Measurements from ENCODE around the gene SKI.

The SKI gene

DNA sequence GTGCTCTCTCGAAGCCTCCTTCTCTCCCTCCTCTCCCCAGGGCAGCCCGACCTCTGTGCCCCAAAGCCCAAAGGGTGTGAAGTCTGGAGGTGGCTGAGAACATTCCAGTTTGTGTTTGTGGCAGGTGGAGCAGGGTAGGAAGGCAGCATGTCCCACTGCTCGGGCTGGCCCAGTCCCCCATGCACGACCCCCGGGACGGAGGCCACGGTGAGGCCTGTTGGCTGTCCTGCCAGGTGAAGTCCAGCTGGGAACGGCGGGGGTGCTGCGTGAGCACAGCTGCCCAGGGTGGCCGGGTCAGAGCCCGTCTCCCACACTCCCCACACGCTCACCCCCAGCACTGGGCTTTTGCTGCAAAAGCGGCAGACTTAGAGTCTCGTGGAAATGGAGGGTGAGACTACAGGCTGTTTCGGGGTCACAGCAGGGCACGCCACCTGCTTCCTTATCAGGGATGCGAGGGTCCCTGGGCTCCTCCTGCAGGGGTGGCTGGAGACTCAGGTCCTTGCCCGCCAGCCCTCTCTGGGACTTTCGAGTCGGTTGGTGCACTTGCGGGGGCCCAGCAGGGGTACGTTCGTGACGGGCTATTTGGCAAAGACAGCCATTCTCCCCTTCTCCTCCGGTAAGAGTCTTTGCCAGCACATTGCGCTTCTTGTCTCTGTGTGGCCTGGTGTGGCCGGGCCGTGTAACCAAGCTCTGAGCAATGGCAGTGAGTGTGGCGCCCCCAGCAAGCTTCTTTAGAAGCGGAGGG is 123.0 kb downstream of the SKI start:
- no peak overlapping the region for H3K4me3 ChIP-seq (ENCODE audit: low read depth, low read length)
- no peaks in the 10 kb centered on the region for H3K9me3 ChIP-seq (ENCODE audit: control insufficient read depth, insufficient read depth, low read depth, low read length)
- H3K9ac ChIP-seq (ENCODE audit: low read length), result no peak overlapping the region
- no peaks in the 10 kb centered on the region for H3K27me3 ChIP-seq (ENCODE audit: control insufficient read depth, insufficient read depth, low read length)
- H3K36me3 ChIP-seq (ENCODE audit: control insufficient read depth, insufficient read depth, low read length), result no peaks in the 10 kb centered on the region
- H3K27ac ChIP-seq (ENCODE audit: low read depth, low read length), result no peak overlapping the region
- no peaks in the 10 kb centered on the region for H3K4me1 ChIP-seq (ENCODE audit: control insufficient read depth, insufficient read depth, low read length)

DNA sequence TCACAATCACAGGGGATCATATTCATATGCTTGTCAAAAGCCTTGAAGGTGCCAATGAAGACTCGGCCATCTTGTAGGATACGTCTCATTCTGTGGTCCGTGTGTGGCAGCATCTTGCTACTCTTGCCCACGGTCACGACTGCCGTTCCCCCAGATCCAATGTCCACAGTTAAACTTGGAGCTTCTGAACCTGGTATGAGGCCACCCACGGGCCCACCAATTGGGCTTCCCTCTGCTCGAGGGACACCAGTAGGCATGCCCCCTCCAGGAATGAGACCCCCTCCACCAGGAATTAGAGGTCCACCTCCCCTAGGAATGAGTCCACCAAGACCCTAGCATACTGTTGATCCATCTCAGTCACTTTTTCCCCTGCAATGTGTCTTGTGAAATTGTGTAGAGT is 123.6 kb downstream of the SKI start:
- no peak overlapping the region for H3K27ac ChIP-seq (ENCODE audit: low read depth, low read length)

DNA sequence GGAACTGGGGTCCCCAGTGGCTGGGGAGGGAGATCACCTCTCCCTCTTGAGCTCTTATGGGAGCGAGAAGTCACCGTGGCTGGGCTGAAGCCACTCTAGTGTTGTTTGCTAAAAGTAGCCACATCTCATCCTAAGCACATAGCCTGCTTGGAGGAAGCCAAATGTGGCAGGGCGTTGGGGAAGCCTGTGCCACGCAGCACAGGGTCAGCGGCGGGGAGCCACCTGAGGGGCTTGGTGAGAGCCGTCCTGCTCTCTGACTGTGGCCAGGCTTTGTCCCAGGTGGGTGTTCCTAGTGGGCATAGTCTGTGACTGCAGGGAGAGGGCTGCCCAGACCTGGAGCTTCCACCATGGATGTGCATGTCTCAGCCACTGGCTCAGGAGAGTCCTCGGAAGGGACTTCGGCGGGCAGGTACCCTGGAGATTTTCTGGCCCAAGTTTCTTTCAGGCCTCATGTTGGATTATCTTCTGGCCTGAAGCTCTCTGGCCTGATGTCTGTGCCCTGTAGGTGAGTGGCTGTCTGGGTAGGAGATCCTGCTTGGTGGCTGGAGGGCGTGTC is 124.3 kb downstream of the SKI start:
- no peak overlapping the region for H3K27ac ChIP-seq (ENCODE audit: low read depth, low read length)
- H3K9me3 ChIP-seq (ENCODE audit: control insufficient read depth, insufficient read depth, low read depth, low read length), result no peaks in the 10 kb centered on the region
- H3K27me3 ChIP-seq (ENCODE audit: control insufficient read depth, insufficient read depth, low read length), result no peaks in the 10 kb centered on the region
- H3K9ac ChIP-seq (ENCODE audit: low read length), result no peak overlapping the region
- H3K36me3 ChIP-seq (ENCODE audit: control insufficient read depth, insufficient read depth, low read length), result no peaks in the 10 kb centered on the region
- no peak overlapping the region for H3K4me3 ChIP-seq (ENCODE audit: low read depth, low read length)
- H3K4me1 ChIP-seq (ENCODE audit: control insufficient read depth, insufficient read depth, low read length), result no peaks in the 10 kb centered on the region

More for the DNA sequence above, 123.6 kb downstream of the SKI start:
- Histone ChIP-seq H3K9ac (ENCODE audit: low read length) (no peak overlapping the region), H3K27me3 (ENCODE audit: control insufficient read depth, insufficient read depth, low read length) (no peaks in the 10 kb centered on the region), H3K9me3 (ENCODE audit: control insufficient read depth, insufficient read depth, low read depth, low read length) (no peaks in the 10 kb centered on the region), H3K36me3 (ENCODE audit: control insufficient read depth, insufficient read depth, low read length) (no peaks in the 10 kb centered on the region), H3K4me3 (ENCODE audit: low read depth, low read length) (no peak overlapping the region), H3K4me1 (ENCODE audit: control insufficient read depth, insufficient read depth, low read length) (no peaks in the 10 kb centered on the region)

DNA sequence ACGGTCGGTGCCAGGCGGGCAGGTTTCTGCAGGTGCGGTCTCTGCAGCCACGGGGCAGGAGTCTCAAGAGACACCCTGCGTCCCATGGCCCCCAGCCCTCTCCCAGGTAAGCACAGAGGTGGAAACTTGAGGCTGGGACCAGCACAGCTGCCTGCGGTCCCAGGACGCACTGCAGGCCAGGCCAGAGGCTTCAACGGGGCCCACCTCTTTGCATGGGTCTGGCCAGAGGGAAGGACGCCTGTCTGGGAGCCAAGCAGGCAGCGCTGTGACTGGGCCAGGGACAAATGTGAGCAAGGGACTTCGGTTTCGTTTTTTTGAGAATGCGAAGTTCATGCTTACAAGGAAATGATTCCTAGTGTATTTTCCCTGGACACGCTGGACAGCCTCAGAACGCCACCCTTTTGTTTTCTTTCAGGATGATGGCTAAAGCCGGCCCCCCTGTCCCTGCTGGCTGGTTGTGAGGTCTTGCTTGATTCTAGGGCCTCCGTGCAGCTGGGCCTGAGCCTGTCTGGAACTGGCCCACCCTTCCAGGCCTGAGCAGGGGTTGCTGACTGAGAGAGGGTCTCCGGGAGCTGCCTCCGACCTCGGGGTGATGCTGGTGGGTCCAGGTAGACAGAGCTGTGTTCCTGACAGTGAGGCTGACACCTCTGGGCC is 124.9 kb downstream of the SKI start:
- no peak overlapping the region for H3K27ac ChIP-seq (ENCODE audit: low read depth, low read length)
- H3K9ac ChIP-seq (ENCODE audit: low read length), result no peak overlapping the region
- H3K9me3 ChIP-seq (ENCODE audit: control insufficient read depth, insufficient read depth, low read depth, low read length), result no peaks in the 10 kb centered on the region
- no peaks in the 10 kb centered on the region for H3K36me3 ChIP-seq (ENCODE audit: control insufficient read depth, insufficient read depth, low read length)
- H3K4me1 ChIP-seq (ENCODE audit: control insufficient read depth, insufficient read depth, low read length), result no peaks in the 10 kb centered on the region
- H3K4me3 ChIP-seq (ENCODE audit: low read depth, low read length), result no peak overlapping the region
- no peaks in the 10 kb centered on the region for H3K27me3 ChIP-seq (ENCODE audit: control insufficient read depth, insufficient read depth, low read length)

DNA sequence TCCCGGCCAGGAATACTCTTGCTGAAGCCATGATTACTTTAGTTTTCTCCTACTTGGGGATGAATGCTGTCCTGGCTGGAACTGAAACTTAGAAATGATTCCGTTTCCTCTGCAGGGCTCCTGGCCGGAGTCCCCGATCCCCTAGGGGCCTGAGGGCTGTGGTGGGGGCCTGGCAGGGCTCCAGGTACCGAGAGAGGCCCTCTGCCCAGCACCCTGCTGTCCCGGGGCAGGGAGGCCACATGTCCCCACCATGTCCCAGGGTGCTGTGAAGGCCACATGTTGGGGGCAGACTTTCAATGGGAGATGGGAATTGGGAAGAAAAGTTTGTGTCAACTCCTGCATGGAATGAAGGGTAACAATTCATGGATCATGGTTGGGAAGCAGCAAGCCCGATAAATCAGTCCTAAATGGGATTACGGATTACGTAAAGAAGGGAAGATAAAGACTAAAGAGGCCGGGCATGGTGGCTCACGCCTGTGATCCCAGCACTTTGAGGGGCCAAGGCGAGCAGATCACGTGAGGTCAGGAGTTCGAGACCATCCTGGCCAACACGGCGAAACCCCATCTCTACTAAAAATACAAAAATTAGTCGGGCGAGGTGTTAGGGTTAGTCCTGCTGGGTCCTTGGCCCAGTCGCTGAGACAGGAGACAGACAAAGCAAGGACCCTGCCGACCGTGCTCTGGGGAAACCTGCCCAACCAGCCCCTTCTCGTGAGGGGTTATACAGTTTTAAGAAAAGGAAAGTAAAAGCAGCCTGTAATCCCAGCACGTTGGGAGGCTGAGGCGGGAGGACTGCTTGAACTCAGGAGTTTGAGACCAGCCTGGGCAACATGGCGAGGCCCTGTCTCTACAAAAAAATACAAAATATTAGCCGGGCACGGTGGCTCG is 125.7 kb downstream of the SKI start:
- no peak overlapping the region for H3K9ac ChIP-seq (ENCODE audit: low read length)
- no peaks in the 10 kb centered on the region for H3K27me3 ChIP-seq (ENCODE audit: control insufficient read depth, insufficient read depth, low read length)
- H3K4me1 ChIP-seq (ENCODE audit: control insufficient read depth, insufficient read depth, low read length), result no peaks in the 10 kb centered on the region
- H3K4me3 ChIP-seq (ENCODE audit: low read depth, low read length), result no peak overlapping the region
- no peak overlapping the region for H3K27ac ChIP-seq (ENCODE audit: low read depth, low read length)
- H3K36me3 ChIP-seq (ENCODE audit: control insufficient read depth, insufficient read depth, low read length), result no peaks in the 10 kb centered on the region
- H3K9me3 ChIP-seq (ENCODE audit: control insufficient read depth, insufficient read depth, low read depth, low read length), result no peaks in the 10 kb centered on the region

DNA sequence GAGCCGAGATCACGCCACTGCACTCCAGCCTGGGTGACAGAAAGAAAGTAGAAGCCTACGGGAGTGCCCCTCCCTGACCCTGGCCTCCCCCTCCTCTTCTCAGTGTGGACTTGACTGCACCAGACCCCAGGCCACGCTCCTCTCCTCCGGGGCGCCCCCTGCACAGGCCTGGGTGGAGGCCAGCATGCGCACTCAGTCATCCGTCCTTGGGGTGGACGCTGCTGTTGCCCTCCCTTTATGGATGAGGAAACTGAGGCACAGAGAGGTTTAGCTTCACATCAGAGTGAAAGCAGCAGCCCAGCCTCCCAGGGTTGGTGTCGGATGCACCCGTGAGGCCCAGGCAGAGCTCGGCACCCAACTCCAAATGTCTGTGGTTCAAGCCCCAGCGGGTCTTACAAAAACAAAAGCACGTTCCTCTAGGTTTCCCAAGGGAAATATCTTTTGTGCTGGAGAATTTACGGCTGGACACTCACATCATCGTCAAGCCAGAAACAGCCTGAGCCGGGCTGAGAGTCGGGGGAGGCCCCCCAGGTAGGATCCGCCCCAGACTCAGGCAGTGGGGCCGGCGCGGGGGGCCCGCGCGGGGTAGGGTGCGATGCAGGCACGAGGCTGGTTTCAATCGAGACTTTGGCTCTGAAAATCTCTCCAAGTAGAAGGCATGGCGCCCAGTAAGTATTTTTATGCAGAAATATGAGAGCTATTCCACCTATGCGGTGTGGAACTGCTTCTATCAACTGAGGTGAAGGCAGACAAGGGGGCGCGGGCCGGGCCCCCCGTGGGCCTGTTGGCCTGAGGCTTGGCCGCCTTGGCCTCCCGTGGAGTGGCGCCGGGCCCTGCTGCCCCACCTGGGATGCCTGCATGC is 126.6 kb downstream of the SKI start:
- no peak overlapping the region for H3K9ac ChIP-seq (ENCODE audit: low read length)
- H3K4me3 ChIP-seq (ENCODE audit: low read depth, low read length), result no peak overlapping the region
- no peak overlapping the region for H3K27ac ChIP-seq (ENCODE audit: low read depth, low read length)
- no peaks in the 10 kb centered on the region for H3K36me3 ChIP-seq (ENCODE audit: control insufficient read depth, insufficient read depth, low read length)
- no peaks in the 10 kb centered on the region for H3K9me3 ChIP-seq (ENCODE audit: control insufficient read depth, insufficient read depth, low read depth, low read length)
- no peaks in the 10 kb centered on the region for H3K4me1 ChIP-seq (ENCODE audit: control insufficient read depth, insufficient read depth, low read length)
- H3K27me3 ChIP-seq (ENCODE audit: control insufficient read depth, insufficient read depth, low read length), result no peaks in the 10 kb centered on the region

DNA sequence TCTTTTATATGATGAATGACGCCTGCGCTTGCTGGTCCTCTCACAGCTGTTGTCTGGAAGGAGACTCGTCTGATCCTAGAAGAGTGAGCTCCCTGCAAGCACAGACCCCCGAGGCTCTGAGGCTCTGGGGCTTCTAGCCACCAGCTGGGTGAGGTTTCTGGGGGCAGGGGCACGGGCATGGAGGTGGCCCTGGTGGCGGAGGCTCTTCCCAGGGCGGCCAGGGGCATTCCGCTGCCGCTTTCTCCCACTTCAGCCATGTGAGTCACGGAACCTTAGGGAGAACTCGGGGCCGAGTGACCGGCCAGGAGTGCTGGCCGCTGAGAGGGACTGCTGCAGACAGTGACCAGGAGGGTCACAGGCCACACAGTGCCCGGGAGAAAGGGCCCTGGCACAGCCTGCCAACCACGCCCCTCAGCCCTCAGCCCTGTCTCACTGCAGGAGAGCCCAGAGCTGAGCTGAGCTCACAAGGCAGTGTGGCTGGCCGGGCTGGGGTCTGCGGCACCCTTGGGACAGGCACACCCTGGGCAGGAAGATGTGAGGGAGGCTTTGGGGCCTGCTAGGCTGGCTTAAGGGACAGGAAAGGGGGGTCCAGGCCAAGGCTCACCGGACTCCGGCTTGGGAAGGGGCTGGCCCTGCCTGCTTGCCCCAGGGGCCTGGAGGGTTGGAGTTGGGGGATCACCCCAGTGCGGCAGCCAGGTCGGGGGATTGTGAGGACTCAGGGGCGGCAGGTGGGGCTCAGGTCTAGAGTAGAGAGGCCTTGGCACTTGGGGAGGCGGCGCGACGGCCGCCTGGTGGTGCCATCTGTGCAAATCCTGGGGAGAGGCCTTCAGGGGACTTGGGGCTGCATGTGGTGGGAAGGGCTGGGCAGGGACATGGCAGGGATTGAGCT is 127.5 kb downstream of the SKI start:
- H3K9me3 ChIP-seq (ENCODE audit: control insufficient read depth, insufficient read depth, low read depth, low read length), result no peaks in the 10 kb centered on the region
- no peaks in the 10 kb centered on the region for H3K27me3 ChIP-seq (ENCODE audit: control insufficient read depth, insufficient read depth, low read length)
- no peak overlapping the region; the same call in 1 of the 2 replicates for H3K27ac ChIP-seq (ENCODE audit: low read depth, low read length)
- no peak overlapping the region for H3K9ac ChIP-seq (ENCODE audit: low read length)
- H3K4me1 ChIP-seq (ENCODE audit: control insufficient read depth, insufficient read depth, low read length), result no peaks in the 10 kb centered on the region
- H3K36me3 ChIP-seq (ENCODE audit: control insufficient read depth, insufficient read depth, low read length), result no peaks in the 10 kb centered on the region
- H3K4me3 ChIP-seq (ENCODE audit: low read depth, low read length), result no peak overlapping the region

DNA sequence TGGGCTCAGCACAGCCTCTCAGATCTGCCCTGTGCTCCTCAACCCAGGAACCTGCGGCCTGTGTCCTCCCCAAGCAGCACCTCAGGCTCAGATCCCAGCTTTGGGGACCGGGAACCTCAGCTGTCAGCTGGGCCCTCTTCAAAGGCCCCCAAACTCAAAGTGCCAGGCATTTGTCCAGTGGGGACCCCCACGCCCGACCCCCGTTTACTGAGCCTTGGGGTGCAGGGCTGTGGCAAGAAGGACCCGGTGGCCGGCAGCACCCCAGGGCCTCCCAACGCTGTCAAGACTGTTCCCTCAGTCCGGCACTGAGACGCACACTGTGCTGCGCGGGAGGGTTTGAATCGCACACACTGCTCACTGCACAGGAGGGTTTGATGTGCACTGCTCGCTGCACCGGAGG is 128.3 kb downstream of the SKI start:
- no peaks in the 10 kb centered on the region for H3K4me1 ChIP-seq (ENCODE audit: control insufficient read depth, insufficient read depth, low read length)
- H3K27ac ChIP-seq (ENCODE audit: low read depth, low read length), result no peak overlapping the region
- no peak overlapping the region for H3K9ac ChIP-seq (ENCODE audit: low read length)
- no peaks in the 10 kb centered on the region for H3K9me3 ChIP-seq (ENCODE audit: control insufficient read depth, insufficient read depth, low read depth, low read length)
- H3K4me3 ChIP-seq (ENCODE audit: low read depth, low read length), result no peak overlapping the region
- no peaks in the 10 kb centered on the region for H3K27me3 ChIP-seq (ENCODE audit: control insufficient read depth, insufficient read depth, low read length)
- no peaks in the 10 kb centered on the region for H3K36me3 ChIP-seq (ENCODE audit: control insufficient read depth, insufficient read depth, low read length)

DNA sequence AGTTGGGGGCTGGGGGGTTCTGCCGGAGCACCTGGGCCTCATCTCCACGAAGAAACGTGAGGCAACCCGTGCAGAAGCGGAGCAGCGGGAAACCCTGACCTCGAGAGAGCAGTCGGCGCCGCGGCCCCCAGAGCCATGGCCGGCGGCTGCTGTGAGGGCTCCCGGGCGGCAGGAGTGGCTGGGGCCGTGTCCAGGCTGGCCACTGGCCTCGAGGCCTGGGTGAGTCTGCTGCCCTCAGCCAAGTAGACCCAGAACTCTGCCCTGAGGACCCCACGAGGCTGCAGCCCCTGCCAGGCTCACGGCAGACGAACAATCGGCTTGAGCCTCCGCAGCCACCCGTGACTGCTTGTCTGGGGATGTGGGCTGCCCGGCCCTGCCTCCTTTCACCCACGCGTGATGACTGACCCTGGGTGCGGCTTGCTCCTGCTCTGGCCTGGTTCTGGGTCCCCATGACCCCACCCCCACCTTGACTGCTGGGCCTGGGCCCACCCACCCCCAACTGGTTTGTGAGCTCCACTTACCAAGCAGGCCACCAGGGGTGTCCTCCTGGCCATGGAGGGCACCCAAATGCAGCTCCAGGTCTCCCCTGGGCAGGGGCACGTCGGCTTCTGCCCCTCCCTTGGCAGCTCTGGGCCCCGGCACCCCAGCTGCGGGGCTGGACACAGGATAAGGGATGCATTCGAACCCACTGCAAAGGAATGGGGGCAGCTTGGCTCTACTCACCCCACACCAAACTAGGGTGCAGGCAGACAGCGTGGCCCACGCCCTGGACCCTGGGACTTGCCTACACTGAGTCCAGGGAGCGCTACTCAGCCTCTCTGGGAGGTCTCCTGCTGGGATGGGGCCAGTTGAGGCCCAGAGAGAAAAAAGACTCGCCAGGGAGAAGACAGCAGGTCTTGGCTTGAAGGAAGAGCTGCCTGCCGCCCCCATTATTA is 129.1 kb downstream of the SKI start:
- Histone ChIP-seq H3K27me3 (ENCODE audit: control insufficient read depth, insufficient read depth, low read length) (no peaks in the 10 kb centered on the region), H3K4me1 (ENCODE audit: control insufficient read depth, insufficient read depth, low read length) (no peaks in the 10 kb centered on the region), H3K36me3 (ENCODE audit: control insufficient read depth, insufficient read depth, low read length) (no peaks in the 10 kb centered on the region), H3K27ac (ENCODE audit: low read depth, low read length) (no peak overlapping the region), H3K4me3 (ENCODE audit: low read depth, low read length) (no peak overlapping the region), H3K9me3 (ENCODE audit: control insufficient read depth, insufficient read depth, low read depth, low read length) (no peaks in the 10 kb centered on the region), H3K9ac (ENCODE audit: low read length) (peak overlapping the region; percentile 11)

All from HUES6 (cell line).